Neuronal stem cell (in vitro differentiated cells): Measurements from ENCODE around the gene UTS2B.
"Not testable (repeated sequence)": the region's sequence is repeated elsewhere in the genome, so short reads cannot be mapped to it uniquely, and the experiment has no call there.

Source experiments
- DNase-seq: peaks from one replicate; pipeline ENCODE4 v3.0.0-alpha.2; 2013; ENCODE audit warnings: low spot score
- H2AFZ ChIP-seq: one replicate; pipeline ENCODE4 v1.6.1; 2013; ENCODE audit warnings: mild to moderate bottlenecking, low read length, inconsistent platforms
- H2AK5ac ChIP-seq: 2 replicates; pipeline ENCODE4 v1.6.1; 2013; ENCODE audit warnings: low read depth, mild to moderate bottlenecking, inconsistent platforms, low read length, moderate library complexity, mixed read lengths
- H2BK120ac ChIP-seq: 2 replicates; pipeline ENCODE4 v1.6.1; 2013; ENCODE audit warnings: low read depth, mild to moderate bottlenecking, inconsistent platforms, low read length, moderate library complexity, mixed read lengths
- H2BK12ac ChIP-seq: one replicate; pipeline ENCODE4 v1.6.1; 2013; ENCODE audit warnings: low read length, inconsistent platforms
- H2BK15ac ChIP-seq: 2 replicates; pipeline ENCODE4 v1.6.1; 2013; ENCODE audit warnings: mild to moderate bottlenecking, low read length, inconsistent platforms, mixed read lengths
- H2BK5ac ChIP-seq: one replicate; pipeline ENCODE4 v1.6.1; 2013; ENCODE audit warnings: inconsistent platforms, mild to moderate bottlenecking, low read length, moderate library complexity
- H3K14ac ChIP-seq: one replicate; pipeline ENCODE4 v1.6.1; 2013; ENCODE audit warnings: low read length, inconsistent platforms
- H3K18ac ChIP-seq: 2 replicates; pipeline ENCODE4 v1.6.1; 2013; ENCODE audit warnings: low read length, inconsistent platforms
- H3K23ac ChIP-seq: 2 replicates; pipeline ENCODE4 v1.6.1; 2013; ENCODE audit warnings: low read depth, mild to moderate bottlenecking, mixed read lengths, low read length, inconsistent platforms; ENCODE audit not compliant: poor library complexity
- H3K27ac ChIP-seq: replicated peaks from 3 replicates; pipeline ENCODE4 v1.5.1; 2013; ENCODE audit warnings: low read length, inconsistent platforms
- H3K27me3 ChIP-seq, 3 experiments: 2 replicates each; pipeline ENCODE4 v1.6.1; 2013; ENCODE audit warnings: low read length in 3 of 3, mild to moderate bottlenecking in 2 of 3, inconsistent platforms in 1 of 3, low read depth in 1 of 3, mixed read lengths in 1 of 3, moderate library complexity in 1 of 3; ENCODE audit not compliant: control insufficient read depth in 3 of 3, insufficient read depth in 3 of 3
- H3K36me3 ChIP-seq, 2 donors: replicated peaks in 1 of 2; 2 replicates each; pipeline ENCODE4 v1.6.1; 2013; ENCODE audit warnings: low read length in 2 of 2; ENCODE audit not compliant: control insufficient read depth in 2 of 2, insufficient read depth in 2 of 2
- H3K4ac ChIP-seq: 2 replicates; pipeline ENCODE4 v1.6.1; 2013; ENCODE audit warnings: inconsistent platforms, mild to moderate bottlenecking, low read length, moderate library complexity
- H3K4me1 ChIP-seq, 2 donors: 1 replicate in 1 of 2; 2 replicates in 1 of 2; pipeline ENCODE4 v1.6.1; 2013; ENCODE audit warnings: low read length in 2 of 2, low read depth in 1 of 2; ENCODE audit not compliant: control insufficient read depth in 2 of 2, insufficient read depth in 1 of 2
- H3K4me2 ChIP-seq: one replicate; pipeline ENCODE4 v1.6.1; 2013; ENCODE audit warnings: mild to moderate bottlenecking, low read length, inconsistent platforms; ENCODE audit not compliant: insufficient read depth, poor library complexity, severe bottlenecking
- H3K4me3 ChIP-seq, 2 donors: 2 replicates each; pipeline ENCODE4 v1.5.1; 2013; ENCODE audit warnings: low read length in 2 of 2, mild to moderate bottlenecking in 2 of 2, inconsistent platforms in 1 of 2, moderate library complexity in 1 of 2
- H3K79me1 ChIP-seq: one replicate; pipeline ENCODE4 v1.6.1; 2013; ENCODE audit warnings: low read depth, mild to moderate bottlenecking, inconsistent platforms, low read length, moderate library complexity
- H3K9ac ChIP-seq: one replicate; pipeline ENCODE4 v1.6.1; 2013; ENCODE audit warnings: mild to moderate bottlenecking, low read depth, low read length, inconsistent platforms; ENCODE audit not compliant: poor library complexity
- H3K9me3 ChIP-seq, 2 donors: replicated peaks in 1 of 2; 2 replicates each; pipeline versions ENCODE3 to v1.6.1; 2013; ENCODE audit warnings: low read length in 2 of 2, mild to moderate bottlenecking in 2 of 2, inconsistent platforms in 1 of 2, low read depth in 1 of 2, mixed read lengths in 1 of 2, moderate library complexity in 1 of 2; ENCODE audit not compliant: control insufficient read depth in 2 of 2, insufficient read depth in 1 of 2
- H4K8ac ChIP-seq: one replicate; pipeline ENCODE4 v1.6.1; 2013; ENCODE audit warnings: low read depth, mild to moderate bottlenecking, inconsistent platforms, low read length, moderate library complexity
- H4K91ac ChIP-seq: one replicate; pipeline ENCODE4 v1.6.1; 2013; ENCODE audit warnings: low read length, low read depth, mild to moderate bottlenecking, inconsistent platforms; ENCODE audit not compliant: poor library complexity
- WGBS, 2 donors: extraction: QIAGEN DNeasy Blood & Tissue Kit; methylation state at CpG; one replicate each; pipeline ENCODE4 v1.1.7; 2013; ENCODE audit warnings: missing lambda C conversion rate in 2 of 2, mixed read lengths in 1 of 2; ENCODE audit not compliant: insufficient read length in 2 of 2, insufficient replicate concordance in 1 of 2; ENCODE audit errors: extremely low coverage in 2 of 2; 5-methylcytosine and 5-hydroxymethylcytosine counted together

The UTS2B gene

DNA sequence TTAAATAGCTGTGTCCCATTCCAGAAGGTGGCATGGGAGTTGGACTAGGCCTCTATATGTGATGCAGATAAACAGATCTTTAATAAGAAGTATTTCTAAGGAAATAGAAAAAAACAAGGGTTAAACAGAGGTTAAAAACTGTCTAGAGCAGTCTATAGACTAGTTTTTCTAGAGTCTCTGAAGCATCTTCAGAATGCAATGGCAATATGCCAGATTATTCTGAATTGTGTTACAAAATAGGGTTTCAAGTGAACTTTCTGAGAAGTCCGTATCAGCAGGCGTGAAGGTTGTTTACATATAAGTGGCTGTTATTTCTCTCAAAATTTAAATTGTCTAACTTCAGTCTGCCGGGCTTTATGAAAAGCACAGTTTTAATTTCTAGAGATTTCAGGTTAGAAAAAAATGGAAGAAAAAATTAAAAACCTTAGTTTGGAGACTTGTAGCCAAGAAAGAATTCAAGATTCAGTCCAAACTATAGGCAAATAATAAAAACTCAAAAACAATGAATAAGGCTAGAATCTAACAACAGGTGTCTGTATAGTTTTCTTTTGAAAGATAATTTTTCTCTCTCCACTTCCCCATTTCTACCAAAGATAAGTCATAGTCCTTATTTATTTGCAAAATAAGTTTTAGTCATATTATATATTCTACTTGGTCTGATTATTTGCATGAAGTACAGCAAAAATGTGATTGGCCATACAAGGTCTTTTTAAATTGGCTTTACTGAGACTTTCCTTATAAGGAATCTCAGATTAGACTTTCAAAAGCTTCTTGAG is 76.0 kb downstream of the UTS2B start:
- no peak for DNase-seq
- Histone ChIP-seq H3K27me3 (no peaks in the 10 kb centered on the region), H2BK15ac (no peak overlapping the region), H2AFZ (no peak overlapping the region), H3K4me2 (no peak overlapping the region), H3K4ac (no peak overlapping the region), H2AK5ac (no peak overlapping the region), H2BK5ac (no peak overlapping the region), H3K79me1 (no peaks in the 10 kb centered on the region), H4K91ac (no peak overlapping the region), H4K8ac (no peak overlapping the region), H3K18ac (no peak overlapping the region), H3K9me3 (no peaks in the 10 kb centered on the region), H2BK120ac (no peak overlapping the region), H3K23ac (no peak overlapping the region), H3K14ac (no peak overlapping the region), H3K4me3 (no peak overlapping the region), H3K27ac (no peak overlapping the region), H3K9ac (no peak overlapping the region), H3K36me3 (no peaks in the 10 kb centered on the region), H2BK12ac (no peak overlapping the region), H3K4me1 (no peaks in the 10 kb centered on the region)
- no CpG with 5 or more reads among the region's 3 CpGs for whole genome bisulfite sequencing, 2 donors

- Histone ChIP-seq H3K9ac (no peak overlapping the region), H2BK120ac (no peak overlapping the region), H3K18ac (no peak overlapping the region), H2BK5ac (no peak overlapping the region), H3K4me3 (no peak overlapping the region), H3K4ac (no peak overlapping the region), H2AK5ac (no peak overlapping the region), H3K4me1 (no peaks in the 10 kb centered on the region), H4K91ac (no peak overlapping the region), H3K14ac (no peak overlapping the region), H4K8ac (no peak overlapping the region), H3K27me3 (no peaks in the 10 kb centered on the region), H3K36me3 (no peaks in the 10 kb centered on the region), H3K27ac (no peak overlapping the region), H2BK15ac (no peak overlapping the region), H2AFZ (peak overlapping the region; percentile 11), H2BK12ac (no peak overlapping the region), H3K4me2 (no peak overlapping the region), H3K23ac (no peak overlapping the region), H3K9me3 (no peaks in the 10 kb centered on the region), H3K79me1 (no peaks in the 10 kb centered on the region)
- no peak for DNase-seq
- no CpG with 5 or more reads among the region's 6 CpGs for WGBS, 2 donors
These were observed 77.1 kb downstream of the UTS2B start for GRCh38 chr3:191253089-191253799.

- Histone ChIP-seq H3K9ac (no peak overlapping the region), H3K18ac (no peak overlapping the region), H3K27ac (no peak overlapping the region), H3K4me1 (no peaks in the 10 kb centered on the region), H3K23ac (no peak overlapping the region), H2AK5ac (no peak overlapping the region), H4K8ac (no peak overlapping the region), H3K36me3 (no peaks in the 10 kb centered on the region), H3K4me3 (no peak overlapping the region), H2BK120ac (no peak overlapping the region), H3K4ac (no peak overlapping the region), H3K27me3 (no peaks in the 10 kb centered on the region), H3K4me2 (no peak overlapping the region), H3K9me3 (no peaks in the 10 kb centered on the region), H2AFZ (no peak overlapping the region), H4K91ac (no peak overlapping the region), H2BK15ac (no peak overlapping the region), H2BK12ac (no peak overlapping the region), H2BK5ac (no peak overlapping the region), H3K14ac (no peak overlapping the region), H3K79me1 (no peaks in the 10 kb centered on the region)
- WGBS, 2 donors, result no CpG with 5 or more reads among the region's 1 CpG
- DNase-seq, result no peak
These were observed 83.7 kb downstream of the UTS2B start for GRCh38 chr3:191246630-191247029.

DNA sequence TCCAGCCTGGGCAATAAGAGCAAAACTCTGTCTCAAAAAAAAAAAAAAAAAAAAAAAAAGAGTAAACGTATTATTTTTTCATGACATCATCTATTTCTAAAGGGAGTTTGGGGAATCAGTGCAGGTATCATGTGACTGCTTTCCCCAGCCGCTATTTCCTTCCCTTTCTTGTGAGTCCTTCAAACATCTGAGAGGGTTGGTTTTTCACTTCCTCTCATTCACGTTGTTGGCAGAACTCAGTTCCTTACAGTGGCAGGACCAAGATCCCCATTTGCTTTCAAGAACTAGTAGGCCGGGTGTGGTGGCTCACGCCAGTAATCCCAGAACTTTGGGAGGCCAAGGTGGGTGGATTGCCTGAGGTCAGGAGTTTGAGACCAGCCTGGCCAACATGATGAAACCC is 84.3 kb downstream of the UTS2B start:
- not testable (repeated sequence) for H4K8ac ChIP-seq, H2BK15ac ChIP-seq, H3K23ac ChIP-seq, H2BK5ac ChIP-seq, H3K4me3 ChIP-seq, H2AK5ac ChIP-seq, H3K79me1 ChIP-seq, H4K91ac ChIP-seq, H3K4me2 ChIP-seq, H3K14ac ChIP-seq, H2BK120ac ChIP-seq, H3K18ac ChIP-seq, H3K36me3 ChIP-seq, H2AFZ ChIP-seq, DNase-seq, H3K4ac ChIP-seq, H3K4me1 ChIP-seq, H3K9ac ChIP-seq, H3K27me3 ChIP-seq, H2BK12ac ChIP-seq, H3K27ac ChIP-seq, H3K9me3 ChIP-seq
- no CpG with 5 or more reads among the region's 5 CpGs for WGBS, 2 donors
